Stimulated activated CD4-positive, alpha-beta T cell treated with anti-CD3 and anti-CD28 coated beads, Interleukin-4, amount 100 ng/mL, for 24 hours (primary cell): ENCODE results near the gene LTB.

Experiments
- DNase-seq: peaks from one replicate; pipeline ENCODE4 v3.0.0-alpha.2; 2020

LTB gene

DNA sequence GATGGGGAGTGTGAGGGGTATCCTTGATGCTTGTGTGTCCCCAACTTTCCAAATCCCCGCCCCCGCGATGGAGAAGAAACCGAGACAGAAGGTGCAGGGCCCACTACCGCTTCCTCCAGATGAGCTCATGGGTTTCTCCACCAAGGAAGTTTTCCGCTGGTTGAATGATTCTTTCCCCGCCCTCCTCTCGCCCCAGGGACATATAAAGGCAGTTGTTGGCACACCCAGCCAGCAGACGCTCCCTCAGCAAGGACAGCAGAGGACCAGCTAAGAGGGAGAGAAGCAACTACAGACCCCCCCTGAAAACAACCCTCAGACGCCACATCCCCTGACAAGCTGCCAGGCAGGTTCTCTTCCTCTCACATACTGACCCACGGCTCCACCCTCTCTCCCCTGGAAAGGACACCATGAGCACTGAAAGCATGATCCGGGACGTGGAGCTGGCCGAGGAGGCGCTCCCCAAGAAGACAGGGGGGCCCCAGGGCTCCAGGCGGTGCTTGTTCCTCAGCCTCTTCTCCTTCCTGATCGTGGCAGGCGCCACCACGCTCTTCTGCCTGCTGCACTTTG, 6.8 kb downstream of the LTB start, which contains the start of gene TNF:
TSS of gene TNF (plus strand) at position 231 of the 567 bp plus-strand sequence. CDS start at position 408, 177 bp downstream.
- DNase-seq = peak; percentile 90

DNA sequence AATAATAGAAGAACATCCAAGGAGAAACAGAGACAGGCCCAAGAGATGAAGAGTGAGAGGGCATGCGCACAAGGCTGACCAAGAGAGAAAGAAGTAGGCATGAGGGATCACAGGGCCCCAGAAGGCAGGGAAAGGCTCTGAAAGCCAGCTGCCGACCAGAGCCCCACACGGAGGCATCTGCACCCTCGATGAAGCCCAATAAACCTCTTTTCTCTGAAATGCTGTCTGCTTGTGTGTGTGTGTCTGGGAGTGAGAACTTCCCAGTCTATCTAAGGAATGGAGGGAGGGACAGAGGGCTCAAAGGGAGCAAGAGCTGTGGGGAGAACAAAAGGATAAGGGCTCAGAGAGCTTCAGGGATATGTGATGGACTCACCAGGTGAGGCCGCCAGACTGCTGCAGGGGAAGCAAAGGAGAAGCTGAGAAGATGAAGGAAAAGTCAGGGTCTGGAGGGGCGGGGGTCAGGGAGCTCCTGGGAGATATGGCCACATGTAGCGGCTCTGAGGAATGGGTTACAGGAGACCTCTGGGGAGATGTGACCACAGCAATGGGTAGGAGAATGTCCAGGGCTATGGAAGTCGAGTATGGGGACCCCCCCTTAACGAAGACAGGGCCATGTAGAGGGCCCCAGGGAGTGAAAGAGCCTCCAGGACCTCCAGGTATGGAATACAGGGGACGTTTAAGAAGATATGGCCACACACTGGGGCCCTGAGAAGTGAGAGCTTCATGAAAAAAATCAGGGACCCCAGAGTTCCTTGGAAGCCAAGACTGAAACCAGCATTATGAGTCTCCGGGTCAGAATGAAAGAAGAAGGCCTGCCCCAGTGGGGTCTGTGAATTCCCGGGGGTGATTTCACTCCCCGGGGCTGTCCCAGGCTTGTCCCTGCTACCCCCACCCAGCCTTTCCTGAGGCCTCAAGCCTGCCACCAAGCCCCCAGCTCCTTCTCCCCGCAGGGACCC, 7.8 kb downstream of the LTB start:
- peak; percentile 63 for DNase-seq

DNA sequence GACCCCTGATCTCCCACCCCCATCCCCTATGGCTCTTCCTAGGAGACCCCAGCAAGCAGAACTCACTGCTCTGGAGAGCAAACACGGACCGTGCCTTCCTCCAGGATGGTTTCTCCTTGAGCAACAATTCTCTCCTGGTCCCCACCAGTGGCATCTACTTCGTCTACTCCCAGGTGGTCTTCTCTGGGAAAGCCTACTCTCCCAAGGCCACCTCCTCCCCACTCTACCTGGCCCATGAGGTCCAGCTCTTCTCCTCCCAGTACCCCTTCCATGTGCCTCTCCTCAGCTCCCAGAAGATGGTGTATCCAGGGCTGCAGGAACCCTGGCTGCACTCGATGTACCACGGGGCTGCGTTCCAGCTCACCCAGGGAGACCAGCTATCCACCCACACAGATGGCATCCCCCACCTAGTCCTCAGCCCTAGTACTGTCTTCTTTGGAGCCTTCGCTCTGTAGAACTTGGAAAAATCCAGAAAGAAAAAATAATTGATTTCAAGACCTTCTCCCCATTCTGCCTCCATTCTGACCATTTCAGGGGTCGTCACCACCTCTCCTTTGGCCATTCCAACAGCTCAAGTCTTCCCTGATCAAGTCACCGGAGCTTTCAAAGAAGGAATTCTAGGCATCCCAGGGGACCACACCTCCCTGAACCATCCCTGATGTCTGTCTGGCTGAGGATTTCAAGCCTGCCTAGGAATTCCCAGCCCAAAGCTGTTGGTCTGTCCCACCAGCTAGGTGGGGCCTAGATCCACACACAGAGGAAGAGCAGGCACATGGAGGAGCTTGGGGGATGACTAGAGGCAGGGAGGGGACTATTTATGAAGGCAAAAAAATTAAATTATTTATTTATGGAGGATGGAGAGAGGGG, 8.8 kb downstream of the LTB start:
- DNase-seq = no peak

DNA sequence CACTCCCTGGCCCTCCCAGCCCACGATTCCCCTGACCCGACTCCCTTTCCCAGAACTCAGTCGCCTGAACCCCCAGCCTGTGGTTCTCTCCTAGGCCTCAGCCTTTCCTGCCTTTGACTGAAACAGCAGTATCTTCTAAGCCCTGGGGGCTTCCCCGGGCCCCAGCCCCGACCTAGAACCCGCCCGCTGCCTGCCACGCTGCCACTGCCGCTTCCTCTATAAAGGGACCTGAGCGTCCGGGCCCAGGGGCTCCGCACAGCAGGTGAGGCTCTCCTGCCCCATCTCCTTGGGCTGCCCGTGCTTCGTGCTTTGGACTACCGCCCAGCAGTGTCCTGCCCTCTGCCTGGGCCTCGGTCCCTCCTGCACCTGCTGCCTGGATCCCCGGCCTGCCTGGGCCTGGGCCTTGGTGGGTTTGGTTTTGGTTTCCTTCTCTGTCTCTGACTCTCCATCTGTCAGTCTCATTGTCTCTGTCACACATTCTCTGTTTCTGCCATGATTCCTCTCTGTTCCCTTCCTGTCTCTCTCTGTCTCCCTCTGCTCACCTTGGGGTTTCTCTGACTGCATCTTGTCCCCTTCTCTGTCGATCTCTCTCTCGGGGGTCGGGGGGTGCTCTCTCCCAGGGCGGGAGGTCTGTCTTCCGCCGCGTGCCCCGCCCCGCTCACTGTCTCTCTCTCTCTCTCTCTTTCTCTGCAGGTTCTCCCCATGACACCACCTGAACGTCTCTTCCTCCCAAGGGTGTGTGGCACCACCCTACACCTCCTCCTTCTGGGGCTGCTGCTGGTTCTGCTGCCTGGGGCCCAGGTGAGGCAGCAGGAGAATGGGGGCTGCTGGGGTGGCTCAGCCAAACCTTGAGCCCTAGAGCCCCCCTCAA, 9.9 kb downstream of the LTB start, which contains the start of gene LTA:
TSS of gene LTA (plus strand) at position 249 of the 871 bp plus-strand sequence. CDS start at position 703, 454 bp downstream.
- DNase-seq = peak; percentile 81

DNA sequence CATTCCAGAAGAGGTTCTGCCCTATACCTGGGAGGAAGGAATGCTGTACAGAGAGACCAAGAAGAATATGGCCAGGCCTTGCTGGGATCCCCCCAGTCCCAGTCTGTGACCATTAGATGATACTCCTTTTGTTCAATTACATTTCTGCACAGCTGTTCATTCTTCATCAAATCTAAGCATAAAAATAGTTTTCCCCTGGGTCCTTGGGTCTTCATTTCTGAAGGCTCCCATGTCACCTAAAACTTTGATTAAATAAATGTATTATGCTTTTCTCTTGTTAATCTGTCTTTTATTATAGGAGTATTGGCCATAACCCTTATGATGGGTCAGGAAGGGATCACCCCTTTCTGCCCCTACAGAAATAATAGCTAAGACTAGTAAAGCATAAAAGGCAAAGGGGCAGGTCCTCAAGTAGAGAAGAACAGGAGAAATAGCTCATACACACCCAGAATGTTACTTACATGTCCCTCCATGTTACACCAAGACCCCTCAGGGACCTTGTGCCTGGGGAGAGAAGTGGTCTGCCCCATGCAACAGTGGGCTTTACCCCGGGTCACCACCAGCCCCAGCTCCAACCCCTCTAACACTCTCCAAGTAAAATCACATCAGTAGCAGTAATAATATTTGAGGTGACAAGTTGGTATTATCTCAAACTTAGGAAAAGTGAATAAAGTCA, 12.2 kb downstream of the LTB start:
- no peak for DNase-seq

DNA sequence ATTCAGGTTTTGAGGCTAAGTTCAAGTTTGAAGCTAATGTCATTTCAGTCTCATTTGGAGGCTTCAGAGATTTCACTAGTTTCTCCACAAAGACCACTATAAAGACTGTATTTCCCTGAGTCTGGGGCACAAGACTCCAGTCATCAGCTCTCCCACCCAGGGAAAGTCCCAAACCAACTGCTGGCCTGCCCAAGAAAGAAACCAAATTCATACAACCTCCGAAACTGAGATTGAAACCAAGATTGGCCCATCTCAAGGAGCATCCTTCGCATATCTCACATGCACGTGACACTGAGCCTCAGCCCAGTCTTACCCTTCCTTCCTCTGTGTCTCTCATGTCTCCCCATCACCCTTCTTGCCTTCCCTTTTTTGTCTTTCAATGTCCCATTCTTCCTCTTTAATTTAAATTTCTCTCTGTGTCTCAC, 13.7 kb downstream of the LTB start:
- peak; percentile 83 for DNase-seq

DNA sequence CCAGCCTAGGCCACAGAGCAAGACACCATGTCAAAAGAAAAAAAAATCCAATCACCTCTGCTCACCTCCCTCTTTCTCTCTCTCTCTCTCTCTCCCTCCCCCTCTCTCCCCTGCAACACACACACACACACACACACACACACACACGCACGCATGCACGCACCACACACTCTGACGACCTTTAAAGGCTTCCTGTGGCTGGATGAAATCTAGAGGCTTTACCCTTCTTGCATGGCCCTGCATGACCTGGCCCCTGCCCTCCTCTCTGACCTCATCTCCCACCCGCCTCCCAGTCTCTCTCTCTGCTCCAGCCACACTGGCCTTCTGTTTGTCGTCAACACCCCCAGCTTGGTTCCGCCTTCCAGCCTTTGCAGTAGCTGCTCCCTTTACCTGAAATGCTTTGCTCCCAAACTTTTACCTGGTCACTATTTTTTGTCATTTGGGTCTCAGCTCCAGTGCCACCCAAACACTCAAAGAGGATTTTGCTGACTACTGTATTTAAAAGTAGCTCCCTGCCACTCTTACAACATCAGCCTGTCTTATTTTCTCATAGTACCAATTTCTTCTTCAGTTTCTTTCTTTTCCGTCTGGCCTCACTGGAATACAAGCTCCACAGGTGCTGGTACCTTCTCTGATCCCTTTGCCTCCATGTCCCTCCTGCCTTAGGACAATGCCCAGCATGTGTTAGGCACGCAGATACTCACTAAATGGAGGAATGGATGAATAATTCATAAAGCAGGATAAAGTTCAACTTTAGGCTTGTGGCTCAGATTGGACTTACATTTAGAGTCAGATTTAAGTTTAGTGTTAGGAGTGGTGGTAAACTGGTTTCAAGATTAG, 14.5 kb downstream of the LTB start:
- no peak for DNase-seq

DNA sequence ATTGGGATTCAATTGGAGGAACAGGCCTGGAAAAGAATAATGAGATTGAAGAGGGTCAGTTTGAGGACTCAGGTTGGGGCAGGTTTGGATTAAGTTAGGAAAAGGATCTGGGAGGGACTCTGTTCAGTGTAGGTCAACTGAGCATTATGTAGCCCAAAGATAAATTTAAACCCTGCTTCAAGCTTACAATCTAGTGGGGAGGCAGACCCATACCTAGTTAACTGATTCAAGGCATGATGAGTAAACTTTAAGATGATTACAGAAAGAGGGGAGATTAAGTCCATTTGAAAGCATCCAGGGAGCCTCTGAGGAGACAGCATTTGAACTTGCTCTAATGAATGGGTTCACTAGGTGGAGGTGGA, 21.5 kb downstream of the LTB start:
- DNase-seq = no peak

DNA sequence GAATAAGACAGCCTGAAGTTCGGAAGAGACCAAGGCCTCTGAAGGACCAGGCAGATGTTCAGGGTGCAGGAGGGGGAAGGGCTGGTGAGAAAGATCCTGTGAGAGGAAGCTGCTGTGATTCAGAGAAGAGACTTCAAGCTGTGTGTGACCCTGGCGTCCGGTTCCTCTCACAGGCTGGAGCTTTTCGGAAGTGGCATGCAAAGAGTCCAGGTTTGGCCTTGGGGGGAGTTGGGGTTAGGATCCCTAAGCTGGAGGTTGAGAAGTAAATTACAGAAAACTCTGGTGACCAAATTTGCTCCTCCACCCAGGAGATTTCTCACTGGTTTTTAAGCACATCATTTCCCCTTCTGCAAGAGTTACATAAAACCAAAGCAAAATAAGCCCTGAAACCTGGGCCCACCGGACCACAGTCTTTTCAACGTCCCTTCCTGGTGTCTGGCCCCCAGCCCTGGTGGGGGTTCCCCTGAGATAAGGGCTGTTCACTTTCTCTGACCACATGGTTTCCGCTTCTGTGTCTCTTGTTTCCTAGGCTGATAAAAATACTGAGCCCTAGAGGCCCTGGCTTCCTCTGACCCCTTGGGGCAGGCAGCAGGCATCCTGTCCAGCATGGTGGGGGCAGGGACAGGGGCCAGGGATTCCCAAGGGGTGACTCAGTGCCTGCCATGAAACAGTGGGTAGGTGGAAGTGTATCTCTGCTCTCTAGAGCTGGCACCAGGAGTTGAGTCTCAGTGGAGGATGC, 22.1 kb downstream of the LTB start:
- peak; percentile 56 for DNase-seq

DNA sequence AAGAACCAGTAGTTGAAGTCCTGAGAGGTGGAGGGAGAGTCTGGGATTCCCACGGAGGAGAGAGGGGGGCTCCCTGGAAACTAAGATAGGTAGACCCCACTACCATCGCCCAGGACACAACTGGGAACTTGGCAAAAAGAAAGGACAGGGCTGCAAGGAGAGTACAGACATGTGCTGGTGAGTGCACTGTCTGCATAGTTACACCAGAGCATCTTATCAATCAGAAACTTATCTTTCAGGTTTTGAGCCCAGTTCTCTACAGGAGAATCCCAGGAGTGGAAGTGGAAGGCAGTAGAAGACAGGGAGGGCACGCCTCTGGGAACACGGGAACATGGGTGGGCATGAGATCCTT, 22.6 kb downstream of the LTB start:
- DNase-seq = no peak

DNA sequence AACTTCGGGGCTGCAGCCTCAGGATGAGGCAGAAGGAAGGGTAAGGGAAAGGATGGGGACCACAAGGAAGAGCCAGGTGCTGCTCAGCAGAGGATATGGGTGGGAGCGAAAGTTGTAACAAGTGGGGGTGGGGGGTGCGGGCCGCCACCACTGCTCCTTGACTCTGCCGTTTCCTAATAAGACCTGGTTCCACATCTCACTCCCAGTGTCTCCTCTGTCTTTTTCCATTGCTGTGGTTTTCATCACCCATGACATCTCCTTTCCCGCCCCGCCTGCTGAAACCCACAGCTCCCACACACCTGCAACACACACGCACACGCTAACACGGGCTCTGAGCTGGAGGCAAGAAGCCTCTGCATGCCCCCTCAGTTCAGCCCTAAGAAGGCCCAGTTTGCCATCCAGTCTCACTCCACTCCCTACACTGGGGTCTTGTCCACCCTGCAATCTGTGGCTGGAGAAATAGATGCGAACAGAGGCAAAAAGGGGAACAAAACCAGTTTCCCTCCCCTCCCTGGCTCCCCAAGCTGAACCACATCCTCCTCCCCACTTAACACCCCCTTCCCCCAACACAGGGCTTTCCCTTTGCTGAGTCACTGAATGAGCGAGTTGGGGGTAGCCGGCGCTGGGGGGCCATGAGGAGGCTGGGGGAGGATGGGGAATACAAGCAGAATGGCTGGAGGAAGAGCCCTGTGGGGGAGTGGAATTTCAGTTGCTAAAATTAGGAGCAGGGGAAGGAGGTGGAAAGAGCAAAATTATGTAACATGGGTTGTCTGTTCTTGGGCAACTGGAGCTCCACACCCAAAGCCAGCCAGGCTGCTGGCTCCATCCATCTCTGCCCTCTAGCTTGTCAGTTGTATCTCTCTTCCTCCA, 23.4 kb downstream of the LTB start:
- DNase-seq = peak; percentile 80

DNA sequence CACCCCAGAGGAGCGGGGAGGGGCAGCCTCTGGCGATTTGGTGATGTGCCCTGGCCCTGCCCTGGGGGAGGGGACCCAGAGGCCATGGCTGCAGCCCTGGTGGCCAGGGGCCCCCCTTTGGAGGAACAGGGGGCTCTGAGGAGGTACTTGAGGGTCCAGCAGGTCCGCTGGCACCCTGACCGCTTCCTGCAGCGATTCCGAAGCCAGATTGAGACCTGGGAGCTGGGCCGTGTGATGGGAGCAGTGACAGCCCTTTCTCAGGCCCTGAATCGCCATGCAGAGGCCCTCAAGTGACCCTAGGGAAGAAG, 24.0 kb downstream of the LTB start:
- DNase-seq = no peak

DNA sequence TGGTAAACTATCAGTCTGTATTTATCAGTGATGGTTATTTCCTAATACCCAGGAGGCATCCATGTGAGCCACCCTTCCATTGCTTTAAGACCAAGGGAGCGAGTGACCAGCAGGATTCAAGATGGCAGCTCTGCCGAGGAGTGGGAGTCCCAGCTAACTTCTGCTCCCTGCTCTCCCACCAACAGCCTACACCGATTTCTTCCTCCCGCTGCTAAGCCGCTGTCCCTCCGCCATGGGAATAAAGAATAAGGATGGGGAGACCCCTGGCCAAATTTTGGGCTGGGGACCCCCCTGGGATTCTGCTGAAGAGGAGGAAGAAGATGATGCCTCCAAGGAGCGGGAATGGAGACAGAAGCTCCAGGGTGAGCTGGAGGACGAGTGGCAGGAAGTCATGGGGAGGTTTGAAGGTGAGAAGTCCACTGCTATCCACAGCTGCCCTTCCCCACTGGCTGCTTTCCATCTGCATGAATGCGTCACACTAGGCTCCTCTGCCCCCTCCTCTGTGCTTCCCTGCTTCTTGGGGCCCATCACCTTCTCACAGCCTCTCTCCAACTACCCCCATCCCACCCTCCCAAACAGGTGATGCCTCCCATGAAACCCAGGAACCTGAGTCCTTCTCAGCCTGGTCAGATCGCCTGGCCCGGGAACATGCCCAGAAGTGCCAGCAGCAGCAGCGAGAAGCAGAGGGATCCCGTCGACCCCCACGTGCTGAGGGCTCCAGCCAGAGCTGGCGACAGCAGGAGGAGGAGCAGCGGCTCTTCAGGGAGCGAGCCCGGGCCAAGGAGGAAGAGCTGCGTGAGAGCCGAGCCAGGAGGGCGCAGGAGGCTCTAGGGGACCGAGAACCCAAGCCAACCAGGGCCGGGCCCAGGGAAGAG, 24.5 kb downstream of the LTB start:
- DNase-seq = no peak

DNA sequence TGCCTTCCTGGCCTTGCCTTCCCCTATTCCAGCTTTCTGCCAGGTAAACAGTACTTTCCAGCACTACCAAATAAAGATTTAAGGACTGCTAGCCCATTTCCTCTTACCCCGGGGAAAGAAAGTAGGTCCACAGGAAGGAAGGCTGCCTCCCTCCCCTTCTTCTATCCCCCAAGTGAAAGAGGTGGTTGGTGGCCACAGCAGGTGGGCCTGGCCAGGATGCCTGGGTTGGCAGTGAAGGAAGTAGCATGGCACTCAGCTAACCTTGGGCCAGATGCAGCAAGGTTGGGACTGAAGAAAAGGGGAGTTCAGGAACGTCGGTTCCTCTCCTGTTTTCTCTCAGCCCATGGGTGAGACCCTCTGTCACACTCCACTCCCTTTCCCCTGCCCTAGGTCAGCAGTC, 25.9 kb downstream of the LTB start:
- DNase-seq = no peak

DNA sequence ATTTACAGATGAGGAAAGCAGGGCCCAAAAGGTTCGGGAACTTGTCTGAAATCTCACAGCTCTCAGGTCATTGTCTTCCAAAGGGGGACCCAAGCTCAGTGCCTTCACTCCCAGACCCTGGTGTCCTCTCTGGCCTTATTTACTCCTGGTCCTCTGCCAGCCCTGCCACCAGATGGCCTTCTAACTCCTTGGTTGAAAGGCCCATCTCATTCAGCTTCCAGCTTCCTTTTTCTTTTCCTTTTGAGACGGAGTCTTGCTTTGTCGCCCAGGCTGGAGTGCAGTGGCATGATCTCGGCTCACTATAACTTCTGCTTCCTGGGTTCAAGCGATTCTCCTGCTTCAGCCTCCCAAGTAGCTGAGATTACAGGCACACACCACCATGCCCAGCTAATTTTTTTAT, 30.9 kb downstream of the LTB start:
- peak; percentile 77 for DNase-seq

DNA sequence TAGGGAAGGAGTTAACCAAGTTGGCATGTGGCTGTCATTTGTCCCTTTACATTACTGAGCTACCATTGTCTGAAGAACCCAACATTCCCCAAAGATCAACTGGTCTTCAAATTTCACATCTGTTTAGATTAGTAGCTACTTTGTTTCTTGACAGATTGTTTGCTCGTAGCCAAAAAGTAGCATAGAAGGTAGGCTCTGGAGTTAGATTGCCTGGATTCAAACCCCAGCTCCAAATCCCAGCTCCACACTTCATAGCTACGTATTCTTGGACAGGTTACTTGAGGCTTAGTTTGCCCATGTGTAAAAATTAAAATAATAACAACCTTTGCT, 33.7 kb downstream of the LTB start:
- DNase-seq = no peak

DNA sequence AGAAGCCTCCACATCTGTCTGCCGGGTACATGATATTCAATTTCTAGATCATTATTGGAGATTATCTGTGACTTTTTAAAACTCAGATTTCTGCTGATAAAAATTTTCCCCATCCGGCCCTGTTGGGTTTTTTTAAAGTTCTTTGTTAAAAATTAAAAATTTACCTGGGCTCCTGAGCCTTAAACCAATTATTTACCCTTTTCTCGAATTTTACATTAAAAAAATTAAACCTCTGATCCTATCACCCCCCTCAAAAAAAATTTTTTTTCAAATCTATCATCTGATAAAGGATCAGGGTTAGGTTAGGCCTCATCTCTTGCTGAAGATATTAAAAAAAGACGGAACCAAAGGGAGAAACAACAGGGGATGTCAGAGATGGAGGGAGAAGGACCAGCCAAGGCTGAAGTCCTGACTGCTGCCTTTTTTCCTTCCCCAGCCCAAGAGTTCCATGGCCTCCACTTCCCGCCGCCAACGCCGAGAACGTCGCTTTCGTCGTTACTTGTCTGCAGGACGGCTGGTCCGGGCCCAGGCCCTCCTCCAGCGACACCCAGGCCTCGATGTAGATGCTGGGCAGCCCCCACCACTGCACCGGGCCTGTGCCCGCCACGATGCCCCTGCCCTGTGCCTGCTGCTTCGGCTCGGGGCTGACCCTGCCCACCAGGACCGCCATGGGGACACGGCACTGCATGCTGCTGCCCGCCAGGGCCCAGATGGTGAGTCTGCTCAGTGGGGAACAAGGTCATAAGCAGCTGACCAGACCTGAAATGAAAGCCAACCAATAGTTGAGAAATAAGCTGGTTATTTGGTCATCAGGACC, 34.3 kb downstream of the LTB start:
- DNase-seq = no peak
